ENCODE data around the gene SLC18B1. TPM values are rescaled to one million over a fixed set of nuclear protein-coding genes. Genes with fewer than 3 reads are reported as not detected.

The SLC18B1 gene
- total and polyA plus RNA-seq, 10 donors, result 6.0 to 19.1 (median 11.6) TPM

Small RNA genes lying within 50 kb of the gene (small RNA-seq; reads per million reads assigned to genes)
- gene SNORA33 (21.5 to 44.0 (median 30.5) reads per million in 4 donors), gene SNORD100 (2,401 to 15,832 (median 4,818) reads per million in 4 donors), gene SNORD101 (13,246 to 31,765 (median 20,567) reads per million in 4 donors)

Other genes with a start within 250 kb of the SLC18B1 start
- gene TAAR8, start 246.0 kb downstream of the SLC18B1 start, total RNA-seq, result not detected
- gene TAAR8, start 246.0 kb downstream of the SLC18B1 start, polyA plus RNA-seq, result not detected
- not detected for gene TAAR6, start 228.3 kb downstream of the SLC18B1 start, total RNA-seq
- not detected for gene TAAR6, start 228.3 kb downstream of the SLC18B1 start, polyA plus RNA-seq
- gene TAAR5, start 208.9 kb downstream of the SLC18B1 start, total RNA-seq, result not detected
- under 1 TPM in 1 of 3 donors, not detected in 2; 0.10 TPM for gene TAAR5, start 208.9 kb downstream of the SLC18B1 start, polyA plus RNA-seq
- not detected for gene TAAR2, start 174.4 kb downstream of the SLC18B1 start, total RNA-seq
- not detected for gene TAAR2, start 174.4 kb downstream of the SLC18B1 start, polyA plus RNA-seq
- gene TAAR1, start 139.5 kb downstream of the SLC18B1 start, total RNA-seq, result under 1 TPM in 1 of 7 donors, not detected in 6; 0.37 TPM
- gene TAAR1, start 139.5 kb downstream of the SLC18B1 start, polyA plus RNA-seq, result not detected
- 10 to 100 TPM in 4 of 7 donors, 1 to 10 TPM in 3; 3.1 to 44.2 (median 11.2) TPM for gene VNN1, start 84.6 kb downstream of the SLC18B1 start, total RNA-seq
- gene VNN1, start 84.6 kb downstream of the SLC18B1 start, polyA plus RNA-seq, result 1 to 10 TPM; 2.3 to 5.5 (median 2.9) TPM
- 100 to 1,000 TPM in 5 of 7 donors, 10 to 100 TPM in 2; 65.9 to 349 (median 173) TPM for gene VNN2, start 40.7 kb downstream of the SLC18B1 start, total RNA-seq
- 10 to 100 TPM; 15.4 to 37.1 (median 26.0) TPM for gene VNN2, start 40.7 kb downstream of the SLC18B1 start, polyA plus RNA-seq
- gene RPS12, start 15.9 kb upstream of the SLC18B1 start, total RNA-seq, result 1,000 to 10,000 TPM; 1,001 to 1,609 (median 1,342) TPM
- gene RPS12, start 15.9 kb upstream of the SLC18B1 start, polyA plus RNA-seq, result 1,000 to 10,000 TPM; 3,955 to 4,556 (median 4,295) TPM

Data from spleen (tissue), 11 donors.